HCT116 (cell line): ENCODE data around the gene ITPR1.

Experiments used
- CEBPB ChIP-seq: IDR thresholded peaks from 2 replicates; pipeline ENCODE4 v1.6.1; 2012; ENCODE audit warnings: low read depth
- CTCF ChIP-seq, 3 experiments: fragments of 200-600 bp in 1 of 3; sonication (generic) in 1 of 3; IDR thresholded peaks in 2 of 3; conservative IDR thresholded peaks in 1 of 3; 2 replicates each; pipeline ENCODE4 v1.5.1; 2012 to 2017; ENCODE audit warnings: low read depth in 2 of 3, low read length in 2 of 3, antibody characterized with exemption in 1 of 3, borderline replicate concordance in 1 of 3, control low read depth in 1 of 3, mild to moderate bottlenecking in 1 of 3, mixed read lengths in 1 of 3, mixed run types in 1 of 3, moderate library complexity in 1 of 3; ENCODE audit not compliant: insufficient read depth in 1 of 3

GRCh38 chr3:4805662-4806061 lies 312.5 kb downstream of the ITPR1 start:
- no peak for TF ChIP-seq CTCF (IDR thresholded peaks at IDR 0.05 in 2 of 3, conservative IDR thresholded peaks at IDR 0.05 in 1 of 3; ENCODE audit: borderline replicate concordance in 1 of 3, insufficient read depth in 1 of 3, low read depth in 2 of 3, low read length in 2 of 3)
- TF ChIP-seq CEBPB = no peak
